Measurements from ENCODE around the gene EPB41L3.

- TF ChIP-seq POLR2AphosphoS5 (IDR thresholded peaks at IDR 0.05; ENCODE audit: low read depth, low read length) (no peak), CTCF (IDR thresholded peaks at IDR 0.05) (no peak), SIN3A (IDR thresholded peaks at IDR 0.05; ENCODE audit: borderline replicate concordance, insufficient read depth, low read depth, low read length) (no peak), TCF7L2 (IDR thresholded peaks at IDR 0.05; ENCODE audit: low read depth, low read length) (no peak)
- TF ChIP-seq, protein P1, sequence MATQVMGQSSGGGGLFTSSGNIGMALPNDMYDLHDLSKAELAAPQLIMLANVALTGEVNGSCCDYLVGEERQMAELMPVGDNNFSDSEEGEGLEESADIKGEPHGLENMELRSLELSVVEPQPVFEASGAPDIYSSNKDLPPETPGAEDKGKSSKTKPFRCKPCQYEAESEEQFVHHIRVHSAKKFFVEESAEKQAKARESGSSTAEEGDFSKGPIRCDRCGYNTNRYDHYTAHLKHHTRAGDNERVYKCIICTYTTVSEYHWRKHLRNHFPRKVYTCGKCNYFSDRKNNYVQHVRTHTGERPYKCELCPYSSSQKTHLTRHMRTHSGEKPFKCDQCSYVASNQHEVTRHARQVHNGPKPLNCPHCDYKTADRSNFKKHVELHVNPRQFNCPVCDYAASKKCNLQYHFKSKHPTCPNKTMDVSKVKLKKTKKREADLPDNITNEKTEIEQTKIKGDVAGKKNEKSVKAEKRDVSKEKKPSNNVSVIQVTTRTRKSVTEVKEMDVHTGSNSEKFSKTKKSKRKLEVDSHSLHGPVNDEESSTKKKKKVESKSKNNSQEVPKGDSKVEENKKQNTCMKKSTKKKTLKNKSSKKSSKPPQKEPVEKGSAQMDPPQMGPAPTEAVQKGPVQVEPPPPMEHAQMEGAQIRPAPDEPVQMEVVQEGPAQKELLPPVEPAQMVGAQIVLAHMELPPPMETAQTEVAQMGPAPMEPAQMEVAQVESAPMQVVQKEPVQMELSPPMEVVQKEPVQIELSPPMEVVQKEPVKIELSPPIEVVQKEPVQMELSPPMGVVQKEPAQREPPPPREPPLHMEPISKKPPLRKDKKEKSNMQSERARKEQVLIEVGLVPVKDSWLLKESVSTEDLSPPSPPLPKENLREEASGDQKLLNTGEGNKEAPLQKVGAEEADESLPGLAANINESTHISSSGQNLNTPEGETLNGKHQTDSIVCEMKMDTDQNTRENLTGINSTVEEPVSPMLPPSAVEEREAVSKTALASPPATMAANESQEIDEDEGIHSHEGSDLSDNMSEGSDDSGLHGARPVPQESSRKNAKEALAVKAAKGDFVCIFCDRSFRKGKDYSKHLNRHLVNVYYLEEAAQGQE (IDR thresholded peaks at IDR 0.05; ENCODE audit: insufficient read depth in 1 of 2, low read depth in 2 of 2, low read length in 1 of 2), result no peak
Measured at GRCh38 chr18:5415665-5416064, 128.1 kb downstream of the EPB41L3 start.
